ENCODE measurements around the gene UBQLN1. TPM values are rescaled to one million over a fixed set of nuclear protein-coding genes. Genes with fewer than 3 reads are reported as not detected.
"Not testable (repeated sequence)": the region's sequence is repeated elsewhere in the genome, so short reads cannot be mapped to it uniquely, and the experiment has no call there.

Gene UBQLN1
- total and polyA plus RNA-seq, 7 experiments from 2014 or later = 71.8 to 139 (median 111) TPM

DNA sequence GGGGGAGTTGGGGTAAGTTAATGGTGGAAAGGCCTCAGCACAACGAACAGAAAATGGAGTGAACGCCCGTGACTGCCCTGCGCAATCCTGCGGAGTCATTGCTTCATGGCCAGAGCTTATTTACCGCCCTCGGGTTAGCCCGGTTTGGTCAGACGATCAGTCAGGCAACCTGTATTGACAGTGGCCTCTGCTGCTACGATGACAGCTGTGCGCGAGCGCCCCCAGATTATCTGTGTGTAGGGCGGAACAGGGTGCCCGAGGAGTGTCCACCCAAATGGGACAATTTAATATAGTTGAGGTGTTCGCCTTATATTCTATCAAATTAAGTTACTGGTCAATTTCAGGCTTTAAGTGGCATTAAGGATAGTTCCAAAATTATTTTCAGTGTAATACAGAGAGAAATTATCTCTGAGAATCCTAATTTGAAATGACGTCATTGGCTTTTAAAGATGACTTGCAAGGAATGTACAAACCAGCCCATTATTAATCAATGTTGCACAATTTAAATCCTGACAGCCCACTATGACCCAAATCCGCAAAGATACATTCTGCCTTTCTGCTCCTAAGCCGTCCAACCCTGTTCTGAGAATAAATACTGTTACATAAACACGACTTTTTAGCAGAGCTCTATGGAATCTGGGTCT is 879 bp upstream of the UBQLN1 start:
- H3K27ac Mint-ChIP-seq = peak overlapping the region; percentile 95 to 100 (median 100)
- Histone ChIP-seq H3K27ac (ENCODE audit: low read depth, low read length) (peak overlapping the region; percentile 93), H3K4me3 (ENCODE audit: low read length) (peak overlapping the region; percentile 79), H3K36me3 (ENCODE audit: control insufficient read depth in 2 of 3, insufficient read depth in 3 of 3, low read length in 3 of 3) (peaks cover 0 to 8% (median 0%) of the 10 kb centered on the region in 3 experiments), H3K4me1 (ENCODE audit: control insufficient read depth in 2 of 2, insufficient read depth in 2 of 2, low read length in 2 of 2) (peaks cover 23 to 27% of the 10 kb centered on the region in 2 donors), H3K27me3 (ENCODE audit: control insufficient read depth in 2 of 2, insufficient read depth in 2 of 2, low read length in 2 of 2) (no peaks in the 10 kb centered on the region), H3K9me3 (ENCODE audit: control insufficient read depth in 2 of 3, low read length in 3 of 3) (no peaks in the 10 kb centered on the region)
- intact Hi-C loops (cut with micrococcal nuclease) = loop anchor here (1.0 to 5.0 kb wide), 8 partner anchors 19 to 564 kb away; partner anchors contain the start of genes KIF27 (in 2 of the 2), GKAP1 (in 1 of the 2), HNRNPK (in 1 of the 2) and IDNK (in 1 of the 2)
- H3K9me3 Mint-ChIP-seq = peaks cover 0 to 8% (median 0%) of the 10 kb centered on the region in 11 donors
- H3K27me3 Mint-ChIP-seq = peaks cover 0 to 6% (median 0%) of the 10 kb centered on the region in 5 donors
- peak overlapping the region; percentile 81 to 99 (median 87) for H3K4me3 Mint-ChIP-seq
- H3K4me1 Mint-ChIP-seq = peaks cover 28 to 48% (median 44%) of the 10 kb centered on the region in 7 donors
- peak in 3 of 9 donors; percentile 35 to 48 (median 39) for DNase-seq
- peak; percentile 51 for ATAC-seq
- ChIA-PET CTCF (interaction anchor here (1.0 to 2.2 kb wide), 3 partner anchors 59 to 88 kb away, joined by 4 to 7 read pairs (median 4); partner anchors contain the start of gene IDNK), POLR2A (interaction anchor here (0.7 to 3.4 kb wide), 18 partner anchors 9 to 272 kb away, joined by 3 to 44 read pairs (median 5); partner anchors contain the start of genes HNRNPK, IDNK, KIF27 and RMI1)
- peaks cover 0 to 16% (median 15%) of the 10 kb centered on the region in 5 donors for H3K36me3 Mint-ChIP-seq

DNA sequence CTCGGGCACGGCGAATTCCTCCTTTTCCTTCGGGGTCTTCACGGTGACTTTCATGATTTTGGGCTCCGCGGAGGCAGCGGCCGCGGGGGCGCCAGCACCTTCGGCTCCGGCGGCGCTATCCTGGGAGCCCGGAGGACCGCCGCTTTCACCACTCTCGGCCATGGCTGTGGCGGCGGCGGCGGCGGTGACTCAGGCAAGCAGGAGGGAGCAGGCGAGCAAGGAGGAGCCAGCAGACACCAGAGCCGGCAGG is 315 bp downstream of the UBQLN1 start:
- CTCF ChIA-PET = interaction anchor here (0.6 to 1.6 kb wide), 4 partner anchors 9 to 86 kb away, joined by 3 read pairs; no protein-coding TSS in a partner anchor
- peaks cover 27 to 31% of the 10 kb centered on the region in 2 donors for H3K4me1 ChIP-seq (ENCODE audit: control insufficient read depth in 2 of 2, insufficient read depth in 2 of 2, low read length in 2 of 2)

DNA sequence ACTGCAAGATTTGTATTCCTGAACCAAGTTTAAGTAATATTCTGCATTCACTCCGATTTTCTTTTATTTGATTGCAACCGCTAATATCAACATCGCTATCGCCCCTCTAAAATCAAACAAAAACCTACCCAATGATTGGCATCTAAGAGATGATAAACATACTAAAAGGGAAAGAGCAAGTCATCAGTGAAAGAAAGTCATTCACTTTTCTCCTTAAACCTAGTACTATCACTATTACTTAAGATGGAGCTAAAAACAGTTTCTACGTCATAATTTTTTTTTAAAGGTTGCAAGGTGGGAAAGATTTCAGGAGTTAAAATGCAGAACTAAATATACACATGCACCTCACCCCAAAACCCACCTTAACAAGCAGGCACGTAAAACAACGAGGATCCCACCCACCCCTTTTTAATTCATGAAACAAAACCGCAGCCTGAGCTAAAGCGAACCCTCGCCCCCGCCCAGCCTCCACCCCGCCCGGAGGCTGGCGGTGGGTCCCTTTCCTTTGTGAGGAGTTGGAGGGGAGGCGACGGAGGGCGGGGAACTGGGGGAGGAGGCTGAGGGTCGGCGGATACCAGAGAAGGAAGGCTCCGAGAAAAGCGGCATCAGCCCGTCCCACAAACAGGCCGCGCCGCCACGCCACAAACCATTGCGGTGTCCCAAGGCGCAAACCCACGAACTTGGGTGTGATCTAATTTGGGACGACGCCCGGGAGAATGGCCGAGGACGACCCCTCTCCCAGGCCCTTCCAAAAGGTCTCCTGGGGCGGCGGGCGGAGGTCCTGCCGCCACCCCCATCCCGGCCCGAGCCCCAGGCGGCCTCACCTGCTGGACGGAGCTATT is 861 bp downstream of the UBQLN1 start:
- H3K36me3 ChIP-seq (ENCODE audit: control insufficient read depth in 2 of 3, insufficient read depth in 3 of 3, low read length in 3 of 3) = peaks cover 0 to 8% (median 0%) of the 10 kb centered on the region in 3 experiments
- H3K4me3 Mint-ChIP-seq = peak overlapping the region; percentile 81 to 99 (median 87)
- peaks cover 0 to 8% (median 0%) of the 10 kb centered on the region in 11 donors for H3K9me3 Mint-ChIP-seq
- H3K4me1 ChIP-seq (ENCODE audit: control insufficient read depth in 2 of 2, insufficient read depth in 2 of 2, low read length in 2 of 2) = peaks cover 27 to 31% of the 10 kb centered on the region in 2 donors
- peak; percentile 20 for ATAC-seq
- peak overlapping the region; percentile 93 for H3K27ac ChIP-seq (ENCODE audit: low read depth, low read length)
- H3K27ac Mint-ChIP-seq = peak overlapping the region; percentile 92 to 100 (median 99)
- peaks cover 34 to 65% (median 60%) of the 10 kb centered on the region in 7 donors for H3K4me1 Mint-ChIP-seq
- H3K36me3 Mint-ChIP-seq = peaks cover 0 to 17% (median 13%) of the 10 kb centered on the region in 5 donors
- H3K4me3 ChIP-seq (ENCODE audit: low read length) = peak overlapping the region; percentile 79
- no peaks in the 10 kb centered on the region for H3K27me3 ChIP-seq (ENCODE audit: control insufficient read depth in 2 of 2, insufficient read depth in 2 of 2, low read length in 2 of 2)
- ChIA-PET CTCF (interaction anchor here (0.6 to 1.6 kb wide), 3 partner anchors 8 to 47 kb away, joined by 3 read pairs; no protein-coding TSS in a partner anchor), POLR2A (interaction anchor here (0.7 to 3.4 kb wide), 13 partner anchors 8 to 273 kb away, joined by 3 to 44 read pairs (median 6); partner anchors contain the start of genes HNRNPK, IDNK, KIF27 and RMI1)
- peaks cover 0 to 4% (median 0%) of the 10 kb centered on the region in 5 donors for H3K27me3 Mint-ChIP-seq
- intact Hi-C loops (cut with micrococcal nuclease) = loop anchor here (1.0 to 5.0 kb wide), 7 partner anchors 14 to 565 kb away; partner anchors contain the start of genes GKAP1 (in 1 of the 2), HNRNPK (in 1 of the 2), IDNK (in 1 of the 2) and RMI1 (in 1 of the 2)
- H3K9me3 ChIP-seq (ENCODE audit: control insufficient read depth in 2 of 3, low read length in 3 of 3) = no peaks in the 10 kb centered on the region
- DNase-seq = peak; percentile 35 to 76 (median 61)

More for the DNA sequence above, 315 bp downstream of the UBQLN1 start:
- Mint-ChIP-seq H3K36me3 (peaks cover 0 to 17% (median 15%) of the 10 kb centered on the region in 5 donors), H3K27ac (peak overlapping the region; percentile 95 to 100 (median 100)), H3K27me3 (peaks cover 0 to 5% (median 0%) of the 10 kb centered on the region in 5 donors), H3K9me3 (peaks cover 0 to 8% (median 0%) of the 10 kb centered on the region in 11 donors), H3K4me1 (peaks cover 32 to 60% (median 54%) of the 10 kb centered on the region in 7 donors), H3K4me3 (peak overlapping the region; percentile 81 to 99 (median 87))
- Histone ChIP-seq H3K4me3 (ENCODE audit: low read length) (peak overlapping the region; percentile 79), H3K36me3 (ENCODE audit: control insufficient read depth in 2 of 3, insufficient read depth in 3 of 3, low read length in 3 of 3) (peaks cover 0 to 8% (median 0%) of the 10 kb centered on the region in 3 experiments), H3K27ac (ENCODE audit: low read depth, low read length) (peak overlapping the region; percentile 93), H3K9me3 (ENCODE audit: control insufficient read depth in 2 of 3, low read length in 3 of 3) (no peaks in the 10 kb centered on the region), H3K27me3 (ENCODE audit: control insufficient read depth in 2 of 2, insufficient read depth in 2 of 2, low read length in 2 of 2) (no peaks in the 10 kb centered on the region)
- DNase-seq (no peak), ATAC-seq (no peak)
- POLR2A ChIA-PET = interaction anchor here (0.7 to 3.4 kb wide), 17 partner anchors 8 to 273 kb away, joined by 3 to 44 read pairs (median 6); partner anchors contain the start of genes HNRNPK, IDNK, KIF27 and RMI1
- intact Hi-C loops (cut with micrococcal nuclease) = loop anchor here (1.0 to 5.0 kb wide), 7 partner anchors 15 to 565 kb away; partner anchors contain the start of genes GKAP1 (in 1 of the 2), HNRNPK (in 1 of the 2), IDNK (in 1 of the 2) and RMI1 (in 1 of the 2)

DNA sequence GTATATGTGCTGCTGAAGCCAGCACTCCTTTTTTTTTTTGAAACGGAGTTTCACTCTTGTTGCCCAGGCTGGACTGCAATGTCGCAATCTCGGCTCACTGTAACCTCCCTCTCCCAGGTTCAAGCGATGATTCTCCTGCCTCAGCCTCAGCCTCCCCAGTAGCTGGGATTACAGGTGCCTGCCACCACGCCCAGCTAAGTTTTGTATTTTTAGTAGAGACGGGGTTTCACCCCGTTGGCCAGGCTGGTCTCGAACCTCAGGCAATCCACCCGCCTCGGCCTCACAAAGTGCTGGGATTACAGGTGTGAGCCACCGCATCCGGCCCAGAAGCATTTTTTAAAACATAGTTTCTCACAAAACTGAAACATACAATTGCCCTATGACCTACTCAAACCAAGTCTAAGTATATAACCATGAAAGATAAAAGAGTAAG is 2.5 kb downstream of the UBQLN1 start:
- H3K27me3 ChIP-seq (ENCODE audit: control insufficient read depth in 2 of 2, insufficient read depth in 2 of 2, low read length in 2 of 2); ATAC-seq; DNase-seq; H3K27ac ChIP-seq (ENCODE audit: low read depth, low read length); H3K9me3 ChIP-seq (ENCODE audit: control insufficient read depth in 2 of 3, low read length in 3 of 3); CTCF ChIA-PET; H3K9me3 Mint-ChIP-seq; H3K36me3 ChIP-seq (ENCODE audit: control insufficient read depth in 2 of 3, insufficient read depth in 3 of 3, low read length in 3 of 3); POLR2A ChIA-PET; H3K27me3 Mint-ChIP-seq: not testable (repeated sequence)
- intact Hi-C loops (cut with micrococcal nuclease) = loop anchor here (5.0 kb wide), 2 partner anchors 33 to 567 kb away; no protein-coding TSS in a partner anchor
- Mint-ChIP-seq H3K27ac (peak overlapping the region; percentile 19 to 100 (median 99)), H3K4me1 (peaks cover 45 to 82% (median 73%) of the 10 kb centered on the region in 7 donors), H3K4me3 (peak overlapping the region; percentile 81 to 99 (median 87)), H3K36me3 (peaks cover 0 to 17% (median 13%) of the 10 kb centered on the region in 5 donors)
- Histone ChIP-seq H3K4me3 (ENCODE audit: low read length) (peak overlapping the region; percentile 79), H3K4me1 (ENCODE audit: control insufficient read depth in 2 of 2, insufficient read depth in 2 of 2, low read length in 2 of 2) (peaks cover 33 to 37% of the 10 kb centered on the region in 2 donors)

DNA sequence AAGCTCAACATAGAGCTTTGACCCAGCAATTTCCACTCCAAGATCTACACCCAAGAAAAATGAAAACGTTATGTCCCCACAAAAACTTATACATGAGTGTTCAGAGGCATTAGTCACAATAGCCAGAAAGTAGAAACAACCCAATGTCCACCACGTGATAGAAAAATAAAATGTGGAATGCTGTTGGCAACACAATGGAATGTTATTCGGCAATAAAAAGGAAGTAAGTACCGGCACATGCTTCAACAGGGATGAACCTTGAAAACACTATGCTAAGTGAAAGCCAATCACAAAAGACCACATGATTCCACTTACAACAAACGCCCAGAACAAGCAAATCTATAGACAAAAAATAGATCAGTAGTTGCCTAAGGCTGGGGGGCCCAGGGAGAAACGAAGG is 6.0 kb downstream of the UBQLN1 start:
- intact Hi-C loops (cut with micrococcal nuclease) = no loop called here
- no peaks in the 10 kb centered on the region for H3K36me3 ChIP-seq (ENCODE audit: control insufficient read depth in 2 of 3, insufficient read depth in 3 of 3, low read length in 3 of 3)
- H3K9me3 Mint-ChIP-seq = no peaks in the 10 kb centered on the region
- H3K4me3 ChIP-seq (ENCODE audit: low read length) = no peak overlapping the region
- peaks cover 0 to 20% (median 12%) of the 10 kb centered on the region in 5 donors for H3K36me3 Mint-ChIP-seq
- H3K4me1 ChIP-seq (ENCODE audit: control insufficient read depth in 2 of 2, insufficient read depth in 2 of 2, low read length in 2 of 2) = peaks cover 38 to 42% of the 10 kb centered on the region in 2 donors
- CTCF ChIA-PET = no interaction called here
- POLR2A ChIA-PET = no interaction called here
- H3K4me1 Mint-ChIP-seq = peaks cover 53 to 94% (median 83%) of the 10 kb centered on the region in 7 donors
- DNase-seq = no peak
- no peaks in the 10 kb centered on the region for H3K27me3 ChIP-seq (ENCODE audit: control insufficient read depth in 2 of 2, insufficient read depth in 2 of 2, low read length in 2 of 2)
- no peaks in the 10 kb centered on the region for H3K9me3 ChIP-seq (ENCODE audit: control insufficient read depth in 2 of 3, low read length in 3 of 3)
- no peak for ATAC-seq
- no peak overlapping the region for H3K27ac ChIP-seq (ENCODE audit: low read depth, low read length)
- peak overlapping the region in 3 of 9 donors; percentile 9 to 52 (median 49) for H3K27ac Mint-ChIP-seq
- H3K4me3 Mint-ChIP-seq = peak overlapping the region in 7 of 10 donors; percentile 39 to 66 (median 47)
- no peaks in the 10 kb centered on the region for H3K27me3 Mint-ChIP-seq

DNA sequence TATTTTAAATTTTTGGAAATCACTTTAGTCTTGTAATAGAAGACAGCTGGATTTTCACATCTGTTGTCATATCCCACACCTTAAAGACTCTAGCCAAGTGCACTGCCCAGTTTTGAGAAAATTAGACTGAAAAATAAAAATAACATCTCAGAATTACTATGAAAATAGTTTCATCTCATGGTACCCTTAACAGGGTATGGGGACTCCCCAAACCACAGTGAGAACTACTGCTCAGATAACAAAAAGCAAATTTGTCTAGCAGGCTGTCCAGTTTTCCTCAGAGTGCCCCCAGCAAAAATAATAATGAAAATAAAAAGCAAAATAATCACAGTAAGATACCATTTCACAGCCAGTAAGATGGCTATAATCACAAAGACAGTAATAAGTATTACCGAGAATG is 6.5 kb downstream of the UBQLN1 start:
- intact Hi-C loops (cut with micrococcal nuclease) = no loop called here
- H3K27ac ChIP-seq (ENCODE audit: low read depth, low read length) = no peak overlapping the region
- Mint-ChIP-seq H3K27me3 (no peaks in the 10 kb centered on the region), H3K4me3 (peak overlapping the region in 7 of 10 donors; percentile 39 to 66 (median 47)), H3K4me1 (peaks cover 49 to 94% (median 80%) of the 10 kb centered on the region in 7 donors), H3K9me3 (no peaks in the 10 kb centered on the region), H3K36me3 (peaks cover 0 to 17% (median 10%) of the 10 kb centered on the region in 5 donors), H3K27ac (peak overlapping the region in 3 of 9 donors; percentile 5 to 52 (median 49))
- H3K9me3 ChIP-seq (ENCODE audit: control insufficient read depth in 2 of 3, low read length in 3 of 3) = no peaks in the 10 kb centered on the region
- ChIA-PET POLR2A (no interaction called here), CTCF (no interaction called here)
- no peak for ATAC-seq
- no peaks in the 10 kb centered on the region for H3K27me3 ChIP-seq (ENCODE audit: control insufficient read depth in 2 of 2, insufficient read depth in 2 of 2, low read length in 2 of 2)
- no peaks in the 10 kb centered on the region for H3K36me3 ChIP-seq (ENCODE audit: control insufficient read depth in 2 of 3, insufficient read depth in 3 of 3, low read length in 3 of 3)
- DNase-seq = no peak
- H3K4me3 ChIP-seq (ENCODE audit: low read length) = no peak overlapping the region
- H3K4me1 ChIP-seq (ENCODE audit: control insufficient read depth in 2 of 2, insufficient read depth in 2 of 2, low read length in 2 of 2) = peaks cover 36 to 41% of the 10 kb centered on the region in 2 donors

Data from naive thymus-derived CD4-positive, alpha-beta T cell (primary cell).